IMR-90 (cell line): Measurements from ENCODE around the gene ISG20L2. TPM values are rescaled to one million over a fixed set of nuclear protein-coding genes. Genes with fewer than 3 reads are reported as not detected.
A peak's percentile ranks its signal among the peaks of the same experiment; 100 is the strongest.

Experiments used
- ATAC-seq: fragments of 200-7000 bp; cut with Tn5 transposase; 2 replicates; pipeline ENCODE4 v1.9.1; 2020; ENCODE audit warnings: low read depth, mild to moderate bottlenecking, moderate library complexity
- BruUV-seq: library from RNA; stranded (reverse); fragments of 400-500 nt; replicated peaks from 2 replicates; lab custom pipeline; 2021; lab: Mats Ljungman, UMichigan
- CTCF ChIA-PET: fragments of 300-600 bp; formaldehyde crosslinking; extraction: SDS; loops from one replicate; lab custom pipeline; 2021; ENCODE audit warnings: antibody characterized with exemption; lab: Yijun Ruan, JAX
- POLR2A ChIA-PET: fragments of 300-600 bp; sonication (Branson Sonifier 250); formaldehyde crosslinking; loops from one replicate; lab custom pipeline; 2022; ENCODE audit warnings: antibody characterized with exemption; ENCODE audit not compliant: unreplicated experiment; lab: Charles Lee
- DNase-seq: peaks from one replicate; pipeline ENCODE4 v3.0.0; 2013
- H2AFZ ChIP-seq: replicated peaks from 2 replicates; pipeline ENCODE3; 2013; ENCODE audit warnings: low read length, mild to moderate bottlenecking; ENCODE audit not compliant: poor library complexity
- H2AK5ac ChIP-seq: 2 replicates; pipeline ENCODE4 v1.6.1; 2013; ENCODE audit warnings: low read depth, low read length, inconsistent platforms
- H2AK9ac ChIP-seq: replicated peaks from 2 replicates; pipeline ENCODE3; 2013; ENCODE audit warnings: mild to moderate bottlenecking, low read depth, low read length, moderate library complexity; ENCODE audit not compliant: poor library complexity
- H2BK120ac ChIP-seq: 2 replicates; pipeline ENCODE4 v1.6.1; 2013; ENCODE audit warnings: low read depth, low read length, inconsistent platforms
- H2BK15ac ChIP-seq: 3 replicates; pipeline ENCODE4 v1.6.1; 2013; ENCODE audit warnings: low read depth, low read length, inconsistent platforms
- H2BK20ac ChIP-seq: 2 replicates; pipeline ENCODE4 v1.6.1; 2013; ENCODE audit warnings: low read depth, mild to moderate bottlenecking, inconsistent platforms, low read length, moderate library complexity
- H2BK5ac ChIP-seq: 2 replicates; pipeline ENCODE4 v1.6.1; 2013; ENCODE audit warnings: mild to moderate bottlenecking, low read depth, low read length, inconsistent platforms; ENCODE audit not compliant: poor library complexity, severe bottlenecking
- H3K14ac ChIP-seq: replicated peaks from 2 replicates; pipeline ENCODE4 v1.6.1; 2013; ENCODE audit warnings: low read depth, low read length, inconsistent platforms
- H3K18ac ChIP-seq: 2 replicates; pipeline ENCODE4 v1.6.1; 2013; ENCODE audit warnings: low read depth, low read length, control low read depth
- H3K23ac ChIP-seq: 2 replicates; pipeline ENCODE4 v1.6.1; 2013; ENCODE audit warnings: low read depth, low read length, inconsistent platforms
- H3K27ac ChIP-seq: 2 replicates; pipeline ENCODE4 v1.5.1; 2013; ENCODE audit warnings: mild to moderate bottlenecking, control low read depth, low read length; ENCODE audit not compliant: insufficient read depth
- H3K27me3 ChIP-seq: 2 replicates; pipeline ENCODE4 v1.6.1; 2013; ENCODE audit warnings: low read length; ENCODE audit not compliant: control insufficient read depth, insufficient read depth
- H3K36me3 ChIP-seq: 2 replicates; pipeline ENCODE4 v1.6.1; 2013; ENCODE audit warnings: low read length, mixed read lengths; ENCODE audit not compliant: control insufficient read depth, insufficient read depth
- H3K4ac ChIP-seq: 2 replicates; pipeline ENCODE4 v1.6.1; 2013; ENCODE audit warnings: low read depth, low read length, inconsistent platforms
- H3K4me1 ChIP-seq: 2 replicates; pipeline ENCODE4 v1.6.1; 2013; ENCODE audit warnings: low read length, mixed read lengths; ENCODE audit not compliant: control insufficient read depth, insufficient read depth
- H3K4me2 ChIP-seq: 2 replicates; pipeline ENCODE4 v1.6.1; 2013; ENCODE audit warnings: low read depth, mild to moderate bottlenecking, control low read depth, low read length, moderate library complexity
- H3K4me3 ChIP-seq: 2 replicates; pipeline ENCODE4 v1.5.1; 2013; ENCODE audit warnings: low read depth, mild to moderate bottlenecking, control low read depth, low read length, moderate library complexity; ENCODE audit not compliant: insufficient read depth
- H3K56ac ChIP-seq: 2 replicates; pipeline ENCODE4 v1.6.1; 2013; ENCODE audit warnings: low read length, inconsistent platforms; ENCODE audit not compliant: insufficient read depth; ENCODE audit errors: extremely low read depth
- H3K79me1 ChIP-seq, 2 experiments: 2 replicates each; pipeline ENCODE4 v1.6.1; 2013; ENCODE audit warnings: low read length in 2 of 2, inconsistent platforms in 1 of 2, low read depth in 1 of 2
- H3K9ac ChIP-seq: 2 replicates; pipeline ENCODE4 v1.6.1; 2013; ENCODE audit warnings: low read depth, low read length, control low read depth
- H3K9me1 ChIP-seq: 2 replicates; pipeline ENCODE4 v1.6.1; 2013; ENCODE audit warnings: low read length, inconsistent platforms; ENCODE audit not compliant: insufficient read depth
- H3K9me3 ChIP-seq: 2 replicates; pipeline ENCODE4 v1.6.1; 2013; ENCODE audit warnings: low read length; ENCODE audit not compliant: control insufficient read depth, insufficient read depth
- H4K20me1 ChIP-seq: 2 replicates; pipeline ENCODE4 v1.6.1; 2013; ENCODE audit warnings: low read length, inconsistent platforms; ENCODE audit not compliant: insufficient read depth
- H4K5ac ChIP-seq: 2 replicates; pipeline ENCODE4 v1.6.1; 2013; ENCODE audit warnings: mild to moderate bottlenecking, low read depth, low read length, control low read depth
- H4K8ac ChIP-seq, 2 experiments: 2 replicates each; pipeline ENCODE4 v1.6.1; 2013; ENCODE audit warnings: low read depth in 2 of 2, low read length in 2 of 2, control low read depth in 1 of 2, inconsistent platforms in 1 of 2
- H4K91ac ChIP-seq: 2 replicates; pipeline ENCODE4 v1.6.1; 2013; ENCODE audit warnings: low read depth, low read length, inconsistent platforms; ENCODE audit not compliant: insufficient read depth
- BHLHE40 ChIP-seq: fragments of 150-350 bp; IDR thresholded peaks from 2 replicates; pipeline ENCODE4 v1.6.1; 2016; ENCODE audit warnings: mild to moderate bottlenecking, low read depth, low read length
- CEBPB ChIP-seq: IDR thresholded peaks from 2 replicates; pipeline ENCODE4 v1.6.1; 2012; ENCODE audit warnings: low read depth, low read length, improper control_type of control experiment
- CHD1 ChIP-seq: IDR thresholded peaks from 2 replicates; pipeline ENCODE4 v1.6.1; 2012; ENCODE audit warnings: low read depth, low read length, improper control_type of control experiment
- FOS ChIP-seq: fragments of 150-350 bp; IDR thresholded peaks from 2 replicates; pipeline ENCODE4 v1.6.1; 2016; ENCODE audit warnings: low read depth, low read length
- MAFK ChIP-seq: IDR thresholded peaks from 2 replicates; pipeline ENCODE4 v1.6.1; 2012; ENCODE audit warnings: low read depth, low read length, improper control_type of control experiment
- MAZ ChIP-seq: IDR thresholded peaks from 2 replicates; pipeline ENCODE4 v1.6.1; 2012; ENCODE audit warnings: low read depth, mild to moderate bottlenecking, low read length, improper control_type of control experiment, moderate library complexity, borderline replicate concordance
- MXI1 ChIP-seq: IDR thresholded peaks from 2 replicates; pipeline ENCODE4 v1.6.1; 2012; ENCODE audit warnings: low read depth, mild to moderate bottlenecking, low read length, moderate library complexity, borderline replicate concordance
- NFE2L2 ChIP-seq: fragments of 150-350 bp; IDR thresholded peaks from 2 replicates; pipeline ENCODE4 v1.6.1; 2016; ENCODE audit warnings: low read depth, mild to moderate bottlenecking, low read length
- POLR2A ChIP-seq: IDR thresholded peaks from 2 replicates; pipeline ENCODE4 v1.6.1; 2012; ENCODE audit warnings: mild to moderate bottlenecking, low read depth, low read length
- RAD21 ChIP-seq: IDR thresholded peaks from 2 replicates; pipeline ENCODE4 v1.6.1; 2012; ENCODE audit warnings: low read length, improper control_type of control experiment
- RCOR1 ChIP-seq: IDR thresholded peaks from 2 replicates; pipeline ENCODE4 v1.6.1; 2012; ENCODE audit warnings: mild to moderate bottlenecking, low read length, improper control_type of control experiment; ENCODE audit not compliant: insufficient replicate concordance
- RFX5 ChIP-seq: IDR thresholded peaks from 2 replicates; pipeline ENCODE4 v1.8.0; 2012; ENCODE audit warnings: low read depth, mild to moderate bottlenecking, low read length, moderate library complexity
- SMC3 ChIP-seq: fragments of 150-350 bp; IDR thresholded peaks from 2 replicates; pipeline ENCODE4 v1.6.1; 2016; ENCODE audit warnings: low read depth, mild to moderate bottlenecking, antibody characterized with exemption, low read length, moderate library complexity
- WGBS, 2 experiments: methylation state at CpG; one replicate each; pipeline versions ENCODE4 v1.1.5 to v1.1.7; 2013; ENCODE audit warnings: missing lambda C conversion rate in 2 of 2; ENCODE audit not compliant: insufficient read length in 1 of 2; ENCODE audit errors: extremely low coverage in 2 of 2; 5-methylcytosine and 5-hydroxymethylcytosine counted together
- dilution Hi-C: fragments of 300-500 bp; cut with HindIII; formaldehyde crosslinking; loops from one replicate; pipeline ENCODE4 v1.14.3; 2018; ENCODE audit warnings: low sequenced_read_pairs; ENCODE audit not compliant: unreplicated experiment
- in situ Hi-C: fragments of 300-500 bp; cut with MboI; formaldehyde crosslinking; loops from 3 replicates; pipeline ENCODE4 v1.14.3; 2019; ENCODE audit warnings: low sequenced_read_pairs, inconsistent platforms, mixed read lengths
- intact Hi-C: fragments of 100-400 bp; cut with micrococcal nuclease; formaldehyde crosslinking; loops from 2 replicates; pipeline ENCODE4 v1.10.0; 2022
- polyA plus RNA-seq, 3 experiments: library from polyadenylated mRNA; depleted of rRNA; stranded (reverse); fragments of >200 nt; gene quantifications; 2 replicates each; pipeline ENCODE4 v1.2.3, GENCODE V29; 2012; ENCODE audit warnings: low replicate concordance in 1 of 3
- total RNA-seq: library from RNA; depleted of rRNA; stranded (reverse); fragments of >200 nt; gene quantifications from 2 replicates; pipeline ENCODE4 v1.2.3, GENCODE V29; 2012
- TF ChIP-seq, protein P1 (sequence below): fragments of 150-350 bp; IDR thresholded peaks from 2 replicates; pipeline ENCODE4 v1.6.1; 2017; ENCODE audit warnings: mild to moderate bottlenecking, antibody characterized with exemption, low read length, low read depth
- TF ChIP-seq, protein P2 (sequence below): fragments of 150-350 bp; IDR thresholded peaks from 2 replicates; pipeline ENCODE4 v1.6.1; 2016; ENCODE audit warnings: low read depth, mild to moderate bottlenecking, low read length, moderate library complexity, borderline replicate concordance

The ISG20L2 gene
- total and polyA plus RNA-seq, 2 of the 4 experiments (the other 2 are of a cell fraction): 17.0 to 27.3 TPM

DNA sequence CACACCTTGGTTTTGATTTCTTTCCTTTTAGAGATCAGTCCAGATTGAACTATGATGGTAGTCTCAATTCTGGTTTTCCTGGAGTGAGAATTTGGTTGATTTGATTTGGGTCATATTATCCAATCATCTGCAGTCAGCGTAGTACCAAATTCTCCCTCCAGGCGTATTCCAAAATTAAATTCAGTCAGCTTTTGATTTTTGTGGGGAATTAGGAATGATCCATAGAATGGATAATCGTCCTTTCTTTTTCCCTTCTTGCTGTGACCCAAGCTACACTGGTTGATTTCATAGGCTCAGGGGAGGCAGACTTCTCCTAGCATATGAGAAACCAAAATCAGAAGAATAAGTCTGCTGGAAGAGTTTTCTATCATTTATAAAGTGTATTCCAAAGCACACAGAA lies 43.7 kb upstream of the ISG20L2 start (continued):
- TF ChIP-seq RFX5: no peak

DNA sequence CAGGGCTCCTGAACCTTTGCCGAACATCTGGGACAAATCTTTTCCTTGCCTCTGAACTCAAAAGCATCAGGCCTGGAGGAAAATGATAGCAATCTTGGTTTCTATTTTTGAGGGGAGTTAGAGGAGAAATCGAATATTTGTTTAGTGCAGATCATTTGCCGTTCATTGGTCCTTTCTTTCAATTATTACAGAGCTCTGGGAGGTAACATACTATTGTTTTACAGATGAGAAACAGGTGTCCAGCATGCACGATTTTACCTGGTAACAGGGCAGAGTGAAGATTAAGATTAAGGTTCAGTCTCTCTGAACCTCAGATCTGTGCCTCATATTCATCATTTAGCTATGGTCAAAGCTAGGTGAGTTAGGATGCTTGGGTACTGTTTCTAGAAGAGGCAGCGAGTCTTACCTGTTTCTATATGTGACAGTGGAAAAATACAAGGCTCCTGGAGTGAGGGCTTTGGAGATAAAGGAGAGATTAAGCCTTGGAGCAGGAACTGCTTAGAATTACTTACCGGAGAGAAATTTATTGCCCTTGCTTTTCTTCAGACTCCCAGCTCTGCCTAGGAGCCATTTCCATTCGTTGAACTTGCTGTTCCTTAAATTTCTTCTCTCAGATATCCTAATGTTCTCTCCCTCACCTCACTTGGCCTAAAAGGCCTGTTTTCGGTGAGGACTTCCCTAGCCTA lies 40.2 kb upstream of the ISG20L2 start:
- Histone ChIP-seq H4K8ac (peak overlapping the region in 1 of 2 experiments; percentile 83; a peak in 2 of 4 replicates), H4K91ac (peak overlapping the region; percentile 68), H2BK120ac (no peak overlapping the region), H3K14ac (peak overlapping the region; percentile 77), H3K27me3 (no peaks in the 10 kb centered on the region), H2BK20ac (no peak overlapping the region), H2AFZ (no peak overlapping the region), H3K4me2 (peak overlapping the region; percentile 93), H3K4me3 (peak overlapping the region; percentile 71), H3K9me1 (peaks cover 7% of the 10 kb centered on the region; the same call in 1 of the 2 replicates), H3K79me1 (peaks cover 14 to 64% of the 10 kb centered on the region in 2 experiments), H4K5ac (no peak overlapping the region), H3K27ac (peak overlapping the region; percentile 78), H3K4ac (peak overlapping the region; percentile 76), H2BK15ac (no peak overlapping the region), H4K20me1 (peaks cover 46% of the 10 kb centered on the region), H3K56ac (0 out of 2 replicates have a peak overlapping the region, but pooled peaks have one; percentile 62), H3K18ac (no peak overlapping the region), H2AK5ac (peak overlapping the region; percentile 60; the same call in 1 of the 2 replicates), H3K4me1 (peaks cover 5% of the 10 kb centered on the region), H3K23ac (peak overlapping the region; percentile 94), H2AK9ac (peak overlapping the region; percentile 97), H3K36me3 (peaks cover 2% of the 10 kb centered on the region; the same call in 1 of the 2 replicates), H2BK5ac (peak overlapping the region; percentile 71), H3K9ac (peak overlapping the region; percentile 85), H3K9me3 (no peaks in the 10 kb centered on the region)
- DNase-seq: no peak
- intact Hi-C loops (no loop called here), dilution Hi-C loops (no loop called here), in situ Hi-C loops (no loop called here)
- ChIA-PET POLR2A (interaction anchor here (2.1 kb wide), 1 partner anchor 28 kb away, joined by 18 read pairs; the partner anchor contains the start of gene MRPL24), CTCF (interaction anchor here (0.7 kb wide), 1 partner anchor 43 kb away, joined by 3 read pairs; no protein-coding TSS in a partner anchor)
- no TSS peak for BruUV-seq
- ATAC-seq: no peak
- WGBS, 2 experiments: 33% methylated on average over 4 of the region's 8 CpGs; no CpG with 5 or more reads in 1 of the 2 experiments
- TF ChIP-seq, protein P1, sequence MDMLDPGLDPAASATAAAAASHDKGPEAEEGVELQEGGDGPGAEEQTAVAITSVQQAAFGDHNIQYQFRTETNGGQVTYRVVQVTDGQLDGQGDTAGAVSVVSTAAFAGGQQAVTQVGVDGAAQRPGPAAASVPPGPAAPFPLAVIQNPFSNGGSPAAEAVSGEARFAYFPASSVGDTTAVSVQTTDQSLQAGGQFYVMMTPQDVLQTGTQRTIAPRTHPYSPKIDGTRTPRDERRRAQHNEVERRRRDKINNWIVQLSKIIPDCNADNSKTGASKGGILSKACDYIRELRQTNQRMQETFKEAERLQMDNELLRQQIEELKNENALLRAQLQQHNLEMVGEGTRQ: no peak
- TF ChIP-seq, protein P2, sequence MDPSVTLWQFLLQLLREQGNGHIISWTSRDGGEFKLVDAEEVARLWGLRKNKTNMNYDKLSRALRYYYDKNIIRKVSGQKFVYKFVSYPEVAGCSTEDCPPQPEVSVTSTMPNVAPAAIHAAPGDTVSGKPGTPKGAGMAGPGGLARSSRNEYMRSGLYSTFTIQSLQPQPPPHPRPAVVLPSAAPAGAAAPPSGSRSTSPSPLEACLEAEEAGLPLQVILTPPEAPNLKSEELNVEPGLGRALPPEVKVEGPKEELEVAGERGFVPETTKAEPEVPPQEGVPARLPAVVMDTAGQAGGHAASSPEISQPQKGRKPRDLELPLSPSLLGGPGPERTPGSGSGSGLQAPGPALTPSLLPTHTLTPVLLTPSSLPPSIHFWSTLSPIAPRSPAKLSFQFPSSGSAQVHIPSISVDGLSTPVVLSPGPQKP: no peak
- no peak for TF ChIP-seq NFE2L2
- TF ChIP-seq RCOR1: no peak
- no peak for TF ChIP-seq MXI1
- no peak for TF ChIP-seq MAFK
- no peak for TF ChIP-seq MAZ
- no peak for TF ChIP-seq FOS
- no peak for TF ChIP-seq POLR2A
- TF ChIP-seq CEBPB: no peak
- no peak for TF ChIP-seq SMC3
- no peak for TF ChIP-seq BHLHE40
- TF ChIP-seq CHD1: no peak
- TF ChIP-seq RAD21: no peak
